Measurements from ENCODE around the gene STIP1. TPM values are rescaled to one million over a fixed set of nuclear protein-coding genes. Genes with fewer than 3 reads are reported as not detected.

STIP1 gene
- total and polyA plus RNA-seq, 2 of the 8 experiments (the other 6 are each of a cell fraction or from before 2014, with no cell fraction given): 140 to 329 TPM

DNA sequence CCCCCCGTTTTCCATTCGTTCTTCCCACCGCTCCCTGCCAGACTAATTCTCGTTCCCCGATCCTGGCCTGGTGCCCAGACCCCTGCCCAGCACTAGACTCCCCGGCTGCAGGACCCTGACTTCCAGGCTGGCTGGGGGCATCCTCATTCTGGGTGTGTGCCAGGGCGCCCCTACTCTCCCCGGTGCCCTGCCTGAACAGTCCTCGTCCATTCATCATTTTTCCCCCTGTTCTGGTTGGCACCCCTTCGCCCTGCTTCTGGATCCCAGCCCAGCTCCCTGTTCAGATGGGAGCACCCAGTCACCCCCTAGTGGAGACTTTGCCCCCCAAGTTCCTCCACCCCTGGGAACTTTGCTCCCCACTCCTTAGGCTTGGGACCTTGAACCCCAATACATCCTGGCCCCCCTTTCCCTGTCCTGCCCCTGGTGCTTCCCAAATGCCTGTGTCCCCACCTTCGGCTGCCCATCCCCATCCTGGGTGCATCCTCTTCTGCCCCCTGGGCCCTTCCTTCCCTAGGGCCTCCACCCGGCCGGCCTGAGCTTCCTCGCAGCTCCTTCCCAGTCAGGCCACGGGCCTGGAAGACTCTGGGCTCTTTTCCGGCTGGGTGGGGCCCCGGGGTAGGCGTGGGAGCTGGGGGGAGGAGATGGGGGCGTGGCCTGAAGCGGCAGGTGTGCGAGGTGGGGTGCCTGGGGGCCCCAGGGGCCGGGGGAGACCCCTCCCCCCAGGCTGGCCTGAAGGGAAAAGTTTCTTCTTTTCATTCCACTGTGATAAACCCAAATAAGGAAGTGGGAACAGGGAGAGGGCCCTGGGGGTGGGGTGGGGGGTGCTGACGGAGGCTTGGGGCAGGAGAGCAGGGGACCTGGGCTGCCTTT lies 66.3 kb downstream of the STIP1 start:
- Histone ChIP-seq H3K79me2 (ENCODE audit: control insufficient read depth in 1 of 2, insufficient read depth in 2 of 2, low read length in 2 of 2) (peaks cover 0 to 23% of the 10 kb centered on the region in 2 experiments; a peak in 1 of 4 replicates), H4K5ac (ENCODE audit: insufficient read length, low read depth, low read length) (peak overlapping the region; percentile 27), H3K27me3 (replicated peaks in 1 of 4; ENCODE audit: control insufficient read depth in 3 of 4, extremely low read depth in 1 of 4, insufficient read depth in 3 of 4, low read length in 3 of 4) (no peaks in the 10 kb centered on the region), H3K4me1 (replicated peaks in 1 of 4; ENCODE audit: control insufficient read depth in 3 of 4, insufficient read depth in 4 of 4, low read length in 3 of 4) (peaks cover 0 to 40% (median 34%) of the 10 kb centered on the region in 4 experiments; a peak in 6 of 7 replicates), H2BK12ac (ENCODE audit: low read depth, low read length) (no peak overlapping the region), H2BK20ac (ENCODE audit: low read length) (no peak overlapping the region), H3K79me1 (ENCODE audit: low read depth, low read length) (peaks cover 2% of the 10 kb centered on the region; the same call in 1 of the 2 replicates), H4K8ac (ENCODE audit: extremely low read depth, insufficient read depth, low read length) (no peak overlapping the region), H2BK15ac (ENCODE audit: low read length) (no peak overlapping the region), H3K23ac (ENCODE audit: insufficient read length) (no peak overlapping the region), H3K14ac (ENCODE audit: insufficient read length) (no peak overlapping the region), H2AFZ (ENCODE audit: low read length) (no peak overlapping the region), H4K91ac (replicated peaks; ENCODE audit: insufficient read length, low read length) (peak overlapping the region; percentile 31), H3K9ac (replicated peaks in 1 of 4; ENCODE audit: extremely low read depth in 1 of 4, low read depth in 3 of 4, low read length in 3 of 4) (peak overlapping the region; percentile 54 to 62 (median 60); a peak in 6 of 7 replicates), H3K4ac (replicated peaks; ENCODE audit: insufficient read length, low read depth, low read length) (no peak overlapping the region), H2BK5ac (ENCODE audit: low read depth, low read length) (no peak overlapping the region; the same call in 1 of the 2 replicates), H3K56ac (replicated peaks; ENCODE audit: insufficient read length, low read depth, low read length) (peak overlapping the region; percentile 9), H3K23me2 (ENCODE audit: low read depth, low read length) (peaks cover 10% of the 10 kb centered on the region; the same call in 1 of the 2 replicates), H2AK5ac (ENCODE audit: low read depth, low read length) (no peak overlapping the region), H3K36me3 (ENCODE audit: control insufficient read depth in 2 of 4, insufficient read depth in 4 of 4, low read length in 3 of 4) (peaks cover 8 to 28% (median 17%) of the 10 kb centered on the region in 4 experiments), H3K9me3 (ENCODE audit: insufficient read depth in 2 of 2, low read depth in 1 of 2, low read length in 1 of 2) (no peaks in the 10 kb centered on the region), H3K27ac (ENCODE audit: low read depth, low read length) (0 out of 2 replicates have a peak overlapping the region, but pooled peaks have one; percentile 22), H4K20me1 (replicated peaks in 1 of 2; ENCODE audit: control insufficient read depth in 1 of 2, insufficient read depth in 2 of 2, low read length in 2 of 2) (peaks cover 6 to 17% of the 10 kb centered on the region in 2 experiments), H3K4me2 (ENCODE audit: insufficient read depth in 1 of 2, low read depth in 2 of 2, low read length in 2 of 2) (peak overlapping the region; percentile 73 to 88), H3K18ac (ENCODE audit: extremely low read depth, low read length) (peak overlapping the region; percentile 99), H2BK120ac (replicated peaks; ENCODE audit: low read depth, low read length) (no peak overlapping the region), H3K4me3 (ENCODE audit: extremely low read depth in 1 of 4, insufficient read depth in 2 of 4, low read depth in 3 of 4, low read length in 4 of 4) (peak overlapping the region; percentile 73 to 86 (median 76))
- ChIA-PET POLR2A (ENCODE audit: partially characterized antibody) (interaction anchor here (0.9 to 13.1 kb wide), 13 partner anchors 10 to 1411 kb away, joined by 3 to 352 read pairs (median 9); partner anchors contain the start of genes DNAJC4, ESRRA, FKBP2 and NUDT22), CTCF (ENCODE audit: partially characterized antibody) (interaction anchor here (0.6 to 10.0 kb wide), 18 partner anchors 14 to 1660 kb away, joined by 3 to 102 read pairs (median 6); partner anchors contain the start of genes CATSPERZ, FERMT3, NUDT22 and TRPT1)
- DNase-seq (ENCODE audit: low read depth in 1 of 2, low spot score in 2 of 2) (peak in 1 of 2 experiments; percentile 68), FAIRE-seq (no peak)
- WGBS, 2 experiments (ENCODE audit: extremely low coverage in 1 of 2, insufficient coverage in 1 of 2, insufficient read length in 1 of 2, insufficient replicate concordance in 2 of 2, low coverage in 1 of 2, low lambda C conversion rate in 2 of 2, missing lambda C conversion rate in 1 of 2): 5% methylated on average over 16 of the region's 23 CpGs; no CpG with 5 or more reads in 1 of the 2 experiments
- TF ChIP-seq TCF12 (IDR thresholded peaks at IDR 0.05; ENCODE audit: low read depth, low read length): 0 out of 2 replicates have a peak, but pooled peaks have one; percentile 41
- peak; percentile 21 for TF ChIP-seq KDM4A (IDR thresholded peaks at IDR 0.05; ENCODE audit: low read depth, low read length, severe bottlenecking)
- TF ChIP-seq SIN3A (conservative IDR thresholded peaks at IDR 0.05 in 1 of 2, IDR thresholded peaks at IDR 0.05 in 1 of 2; ENCODE audit: low read depth in 1 of 2, low read length in 2 of 2): no peak
- TF ChIP-seq TBP (IDR thresholded peaks at IDR 0.05; ENCODE audit: low read depth, low read length): 0 out of 2 replicates have a peak, but pooled peaks have one; percentile 9
- peak; percentile 55 for TF ChIP-seq SAP30 (IDR thresholded peaks at IDR 0.05; ENCODE audit: insufficient read depth, insufficient replicate concordance, low read length)
- no peak for TF ChIP-seq JUND (IDR thresholded peaks at IDR 0.05; ENCODE audit: low read length)
- peak; percentile 75 for TF ChIP-seq SRF (IDR thresholded peaks at IDR 0.05; ENCODE audit: low read depth, low read length)
- TF ChIP-seq YY1 (IDR thresholded peaks at IDR 0.05; ENCODE audit: low read depth, low read length): no peak
- TF ChIP-seq BCL11A (IDR thresholded peaks at IDR 0.05; ENCODE audit: low read depth in 2 of 2, low read length in 2 of 2): no peak
- no peak for TF ChIP-seq POLR2AphosphoS5 (IDR thresholded peaks at IDR 0.05; ENCODE audit: low read depth, low read length)

Data from H1 (cell line).